Pulmonary artery endothelial cell (primary cell): Measurements from ENCODE around the gene CCL17. TPM values are rescaled to one million over a fixed set of nuclear protein-coding genes. Genes with fewer than 3 reads are reported as not detected.
"Not testable (repeated sequence)": the region's sequence is repeated elsewhere in the genome, so short reads cannot be mapped to it uniquely, and the experiment has no call there.

Experiments
- DNase-seq: peaks from one replicate; pipeline ENCODE4 v3.0.0-alpha.2; 2011; ENCODE audit warnings: low read depth, low spot score
- total RNA-seq: library from RNA; depleted of rRNA; stranded (reverse); fragments of >200 nt; gene quantifications from 2 replicates; pipeline ENCODE4 v1.2.3, GENCODE V29; 2014

CCL17 gene
- total RNA-seq, result not detected in 2 replicates

GRCh38 chr16:57403965-57404817 is at the start of gene CCL17:
Gene CCL17, plus strand, starts transcription at chr16:57404767. Its CDS starts 9,166 bp downstream, at chr16:57413933.
- DNase-seq, result no peak

- no peak for DNase-seq
Measured at GRCh38 chr16:57355898-57356414, 48.6 kb upstream of the CCL17 start.

- no peak for DNase-seq
Measured at GRCh38 chr16:57356547-57356946, 48.0 kb upstream of the CCL17 start.

- DNase-seq, result no peak
Measured at GRCh38 chr16:57357330-57358085, 47.1 kb upstream of the CCL17 start.

GRCh38 chr16:57358086-57358420 is 46.5 kb upstream of the CCL17 start:
- DNase-seq, result no peak

GRCh38 chr16:57358527-57359095 is 46.0 kb upstream of the CCL17 start, which contains the start of gene CCL22:
Gene CCL22, plus strand, starts transcription at chr16:57358783. Its CDS starts 34 bp downstream, at chr16:57358817.
- no peak for DNase-seq

GRCh38 chr16:57360321-57360935 is 44.1 kb upstream of the CCL17 start:
- DNase-seq, result no peak

- DNase-seq, result no peak
Measured at GRCh38 chr16:57361404-57361803, 43.2 kb upstream of the CCL17 start.

- no peak for DNase-seq
Measured at GRCh38 chr16:57364143-57364542, 40.4 kb upstream of the CCL17 start.

GRCh38 chr16:57366544-57367040 is 38.0 kb upstream of the CCL17 start:
- no peak for DNase-seq

- peak; percentile 36 for DNase-seq
Measured at GRCh38 chr16:57367116-57367752, 37.3 kb upstream of the CCL17 start.

- DNase-seq, result no peak
Measured at GRCh38 chr16:57371494-57372371, 32.8 kb upstream of the CCL17 start.

GRCh38 chr16:57372372-57373116 is 32.0 kb upstream of the CCL17 start, which contains the start of gene CX3CL1:
Gene CX3CL1, plus strand, starts transcription at chr16:57372490. Its CDS starts 79 bp downstream, at chr16:57372569.
- DNase-seq, result no peak

GRCh38 chr16:57373117-57373947 is 31.2 kb upstream of the CCL17 start:
- no peak for DNase-seq

- no peak for DNase-seq
Measured at GRCh38 chr16:57374067-57374534, 30.5 kb upstream of the CCL17 start.

GRCh38 chr16:57374925-57375465 is 29.6 kb upstream of the CCL17 start:
- not testable (repeated sequence) for DNase-seq

GRCh38 chr16:57376313-57376818 is 28.2 kb upstream of the CCL17 start:
- no peak for DNase-seq
